ENCODE measurements around the gene ZMIZ1.

Gene ZMIZ1

DNA sequence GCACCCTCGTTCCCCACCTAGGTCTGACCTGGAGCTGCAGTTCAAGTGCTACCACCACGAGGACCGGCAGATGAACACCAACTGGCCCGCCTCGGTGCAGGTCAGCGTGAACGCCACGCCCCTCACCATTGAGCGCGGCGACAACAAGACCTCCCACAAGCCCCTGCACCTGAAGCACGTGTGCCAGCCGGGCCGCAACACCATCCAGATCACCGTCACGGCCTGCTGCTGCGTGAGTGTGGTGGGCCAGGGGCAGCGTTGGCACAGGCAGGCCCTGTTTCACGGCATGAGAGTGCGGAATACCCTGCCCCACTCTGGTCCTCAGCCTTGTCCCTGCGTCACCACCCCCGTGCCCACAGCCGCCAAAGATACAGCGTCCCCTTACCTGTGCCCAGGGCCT lies 231.9 kb downstream of the ZMIZ1 start:
- TF ChIP-seq, protein P1, sequence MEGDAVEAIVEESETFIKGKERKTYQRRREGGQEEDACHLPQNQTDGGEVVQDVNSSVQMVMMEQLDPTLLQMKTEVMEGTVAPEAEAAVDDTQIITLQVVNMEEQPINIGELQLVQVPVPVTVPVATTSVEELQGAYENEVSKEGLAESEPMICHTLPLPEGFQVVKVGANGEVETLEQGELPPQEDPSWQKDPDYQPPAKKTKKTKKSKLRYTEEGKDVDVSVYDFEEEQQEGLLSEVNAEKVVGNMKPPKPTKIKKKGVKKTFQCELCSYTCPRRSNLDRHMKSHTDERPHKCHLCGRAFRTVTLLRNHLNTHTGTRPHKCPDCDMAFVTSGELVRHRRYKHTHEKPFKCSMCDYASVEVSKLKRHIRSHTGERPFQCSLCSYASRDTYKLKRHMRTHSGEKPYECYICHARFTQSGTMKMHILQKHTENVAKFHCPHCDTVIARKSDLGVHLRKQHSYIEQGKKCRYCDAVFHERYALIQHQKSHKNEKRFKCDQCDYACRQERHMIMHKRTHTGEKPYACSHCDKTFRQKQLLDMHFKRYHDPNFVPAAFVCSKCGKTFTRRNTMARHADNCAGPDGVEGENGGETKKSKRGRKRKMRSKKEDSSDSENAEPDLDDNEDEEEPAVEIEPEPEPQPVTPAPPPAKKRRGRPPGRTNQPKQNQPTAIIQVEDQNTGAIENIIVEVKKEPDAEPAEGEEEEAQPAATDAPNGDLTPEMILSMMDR (IDR thresholded peaks at IDR 0.05) = no peak

DNA sequence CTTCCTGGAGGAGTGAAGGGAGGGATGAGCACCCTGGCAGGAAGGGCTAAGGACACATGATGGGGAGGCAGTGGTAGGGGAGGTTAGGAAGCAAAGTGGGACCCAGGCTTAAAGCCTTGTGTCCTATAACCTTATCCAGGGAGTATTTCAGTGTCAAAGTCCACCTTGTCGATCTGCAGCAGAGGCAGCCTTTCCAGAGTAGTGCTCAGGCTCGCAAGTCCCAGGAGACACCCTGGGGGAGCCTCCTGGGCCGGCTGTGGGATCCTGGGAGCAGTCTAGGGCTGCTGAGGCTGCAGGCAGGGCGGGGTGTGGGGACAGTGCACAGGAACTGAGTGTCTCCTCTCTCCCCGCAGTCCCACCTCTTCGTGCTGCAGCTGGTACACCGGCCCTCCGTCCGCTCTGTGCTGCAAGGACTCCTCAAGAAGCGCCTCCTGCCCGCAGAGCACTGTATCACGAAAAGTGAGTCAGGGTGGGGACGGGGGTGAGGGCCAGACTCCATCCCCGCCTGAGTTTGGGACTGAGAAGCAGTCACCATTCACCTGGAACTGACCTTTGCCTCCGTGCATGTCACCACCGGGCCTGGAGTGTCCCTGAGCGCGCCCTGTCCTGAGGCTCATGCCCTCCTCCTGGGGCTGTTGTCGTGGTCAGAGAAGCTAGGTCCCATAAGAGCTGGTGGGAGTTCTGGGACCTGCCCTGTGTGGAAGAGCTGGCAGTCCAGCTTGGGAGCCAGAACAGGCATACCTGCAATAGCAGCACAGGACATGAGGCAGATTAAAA lies 233.2 kb downstream of the ZMIZ1 start:
- TF ChIP-seq, protein P1 (IDR thresholded peaks at IDR 0.05) = no peak

GRCh38 chr10:79303631-79304478 lies 235.1 kb downstream of the ZMIZ1 start:
- TF ChIP-seq, protein P1 (IDR thresholded peaks at IDR 0.05) = no peak

DNA sequence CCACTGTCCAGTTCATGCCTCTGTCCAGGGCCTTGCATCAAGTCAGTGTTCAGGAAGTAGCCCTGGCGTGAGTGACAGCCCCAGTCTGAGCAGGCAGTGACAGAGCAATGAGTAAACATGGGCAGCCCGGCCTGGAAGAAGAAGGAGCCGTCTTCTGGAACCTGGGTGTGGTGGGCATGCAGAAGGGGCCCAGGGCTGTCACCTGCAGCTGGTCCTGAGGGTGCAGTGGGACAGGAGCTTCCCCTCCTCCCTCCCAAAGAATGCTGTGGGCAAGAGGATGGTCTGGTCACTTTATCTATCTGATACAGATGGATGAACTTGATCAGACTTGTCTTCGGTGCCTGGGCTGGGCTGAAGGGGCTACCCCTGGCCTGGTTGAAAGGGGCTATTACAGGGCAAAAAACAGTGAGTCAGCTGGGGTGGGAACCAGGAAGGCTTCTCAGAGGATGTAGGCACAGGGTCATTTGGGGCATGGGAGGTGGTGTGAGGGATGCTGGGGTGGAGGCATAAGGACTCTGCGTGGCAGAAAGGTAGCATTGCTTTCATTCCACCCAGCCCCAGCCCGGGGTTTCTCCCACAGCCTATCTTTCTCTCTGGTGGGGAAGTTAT lies 235.8 kb downstream of the ZMIZ1 start:
- TF ChIP-seq, protein P1 (IDR thresholded peaks at IDR 0.05) = no peak

GRCh38 chr10:79305515-79305914 lies 236.7 kb downstream of the ZMIZ1 start:
- TF ChIP-seq, protein P1 (IDR thresholded peaks at IDR 0.05) = no peak

- TF ChIP-seq, protein P1 (IDR thresholded peaks at IDR 0.05) = no peak
Observed at GRCh38 chr10:79305988-79306387, 237.2 kb downstream of the ZMIZ1 start.

DNA sequence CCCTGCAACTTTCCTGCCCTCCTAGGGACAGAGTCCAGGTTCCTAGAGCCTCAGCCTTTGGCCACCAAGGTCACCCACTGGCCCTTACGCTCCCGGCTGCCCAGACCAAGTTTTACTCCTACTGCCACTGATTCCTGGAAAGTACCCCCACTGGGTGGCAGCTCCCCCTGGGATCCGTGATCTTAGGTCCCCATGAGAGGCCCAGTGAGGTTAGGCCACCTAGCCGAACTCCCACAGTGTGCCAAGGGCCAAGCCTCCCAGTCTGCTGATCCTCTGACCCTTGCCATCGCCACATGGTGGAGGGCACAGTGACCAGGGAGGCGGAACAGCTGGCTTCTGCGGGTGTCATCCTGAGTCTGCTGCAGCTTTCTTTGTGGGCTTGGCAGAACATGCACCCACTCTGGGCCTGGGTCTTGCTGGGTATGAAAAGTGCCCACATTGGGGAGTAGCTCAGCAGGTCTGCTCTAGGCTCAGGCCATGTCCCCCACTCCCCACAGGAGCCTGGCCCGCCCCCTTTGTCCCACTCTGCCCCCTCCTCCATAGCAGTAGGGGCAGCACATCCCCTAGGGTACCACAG lies 238.0 kb downstream of the ZMIZ1 start:
- TF ChIP-seq, protein P1 (IDR thresholded peaks at IDR 0.05) = no peak

Measured in LNCAP (cell line).